ENCODE results near the gene CHL1.

CHL1 gene

DNA sequence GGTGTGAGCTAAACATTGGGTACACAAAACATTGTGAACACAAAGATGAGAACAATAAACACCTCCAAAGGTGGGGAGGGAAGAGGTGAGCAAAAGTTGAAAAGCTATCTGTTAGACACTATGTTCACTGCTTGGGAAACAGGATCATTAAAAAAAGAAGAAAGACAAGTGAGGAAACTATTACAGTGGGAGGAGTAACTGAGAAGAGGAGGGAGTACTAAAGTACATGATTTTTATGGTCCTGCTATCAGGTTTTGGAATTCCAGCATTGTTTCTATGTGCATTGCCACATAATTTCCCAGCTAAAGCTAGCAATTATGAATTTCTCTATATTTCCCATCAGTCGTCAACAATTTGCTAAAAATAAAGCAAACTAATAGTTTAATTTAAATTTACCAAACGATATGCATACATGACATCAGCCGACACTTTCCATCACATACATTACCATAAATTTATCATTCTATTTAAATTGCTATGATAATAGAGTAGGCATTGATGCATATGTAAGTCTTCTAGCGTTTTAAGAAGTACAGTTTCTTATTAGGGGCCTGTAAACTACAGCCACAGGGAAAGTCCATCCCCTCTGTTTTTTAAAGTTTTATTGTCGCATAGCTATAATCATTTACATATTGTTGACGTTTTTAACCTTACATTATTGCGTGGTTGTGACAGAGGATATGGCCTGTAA lies 221.8 kb downstream of the CHL1 start:
- no peak for DNase-seq

GRCh38 chr3:420584-420983 lies 224.0 kb downstream of the CHL1 start:
- no peak for DNase-seq

DNA sequence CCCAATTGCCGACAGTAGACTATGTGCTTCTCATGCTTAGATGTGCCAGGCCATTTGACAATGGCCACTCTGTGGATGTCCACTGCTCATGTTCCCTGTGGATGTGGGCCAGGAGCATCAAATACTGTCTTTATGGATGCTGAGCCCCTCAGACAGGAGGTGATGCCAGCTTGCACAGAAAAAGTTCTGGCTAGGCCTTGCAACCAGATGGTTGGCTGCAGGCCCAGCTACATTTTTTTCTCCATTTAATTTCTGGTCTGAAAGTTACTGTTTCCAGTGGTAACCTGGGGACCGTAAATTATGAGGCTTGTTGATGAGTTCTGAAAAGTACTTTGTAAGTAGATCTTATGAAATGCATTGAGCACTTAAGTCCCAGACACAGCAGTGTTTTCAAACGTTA lies 228.5 kb downstream of the CHL1 start:
- no peak for DNase-seq

DNA sequence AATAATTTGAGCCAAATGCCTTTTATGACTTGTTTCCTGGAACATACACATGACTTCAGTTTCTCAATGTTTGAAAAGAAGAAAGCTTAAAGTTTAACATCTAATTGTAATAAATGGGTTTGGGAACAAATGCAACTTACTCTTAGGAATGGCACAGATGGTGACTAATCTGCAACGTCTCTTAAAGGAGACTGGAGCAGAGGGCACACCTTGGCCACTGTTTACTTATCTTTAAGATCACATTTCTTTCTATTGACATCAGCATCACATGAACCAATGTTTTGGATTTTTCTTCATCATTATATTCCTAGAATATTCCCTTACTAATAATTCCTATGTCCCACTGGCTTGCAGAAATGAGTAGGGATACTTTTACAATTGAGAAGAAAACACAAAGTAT lies 229.5 kb downstream of the CHL1 start:
- DNase-seq = no peak

GRCh38 chr3:427128-427527 lies 230.6 kb downstream of the CHL1 start:
- DNase-seq = no peak

GRCh38 chr3:430186-430585 lies 233.6 kb downstream of the CHL1 start:
- no peak for DNase-seq

- DNase-seq = no peak
Observed at GRCh38 chr3:435161-435560, 238.6 kb downstream of the CHL1 start.

DNA sequence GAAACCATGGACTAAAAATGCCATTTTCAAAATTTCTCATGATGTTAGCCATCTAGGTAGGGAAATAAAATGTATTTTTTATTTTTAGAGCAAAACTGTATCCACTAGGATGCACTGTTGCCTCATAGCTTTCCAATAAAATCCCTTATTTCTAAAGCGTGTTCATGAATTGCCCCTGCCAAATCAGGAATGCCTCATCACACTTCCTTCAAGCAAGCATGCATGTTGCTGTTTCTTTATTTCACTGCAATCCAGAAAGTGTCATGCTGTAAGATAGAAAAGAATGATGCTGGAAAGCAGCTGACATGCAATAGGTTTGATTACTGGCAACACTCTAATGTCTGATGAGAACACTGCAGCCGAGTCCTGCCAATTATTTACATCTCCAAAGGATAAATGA lies 239.5 kb downstream of the CHL1 start:
- DNase-seq = no peak

- DNase-seq = no peak
Observed at GRCh38 chr3:440826-441225, 244.3 kb downstream of the CHL1 start.

- DNase-seq = no peak
Observed at GRCh38 chr3:445960-446359, 249.4 kb downstream of the CHL1 start.

DNA sequence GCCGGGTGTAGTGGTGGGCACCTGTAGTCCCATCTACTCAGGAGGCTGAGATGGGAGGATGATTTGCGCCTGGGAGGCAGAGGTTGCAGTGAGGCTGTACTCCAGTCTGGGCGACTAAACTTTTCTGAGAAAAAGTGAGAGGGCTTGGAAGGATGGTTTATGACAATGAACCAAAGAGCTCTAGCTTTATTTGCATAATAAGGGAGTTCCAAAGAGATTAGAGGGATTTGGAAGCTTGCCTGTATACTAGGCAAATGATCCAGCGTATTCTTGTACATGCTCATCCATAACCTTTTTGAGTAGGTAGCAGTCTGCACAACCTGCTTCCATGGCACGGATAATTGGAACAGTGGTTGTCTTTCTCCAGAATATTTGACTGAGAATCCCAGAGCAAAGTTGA lies 251.1 kb downstream of the CHL1 start:
- no peak for DNase-seq

DNA sequence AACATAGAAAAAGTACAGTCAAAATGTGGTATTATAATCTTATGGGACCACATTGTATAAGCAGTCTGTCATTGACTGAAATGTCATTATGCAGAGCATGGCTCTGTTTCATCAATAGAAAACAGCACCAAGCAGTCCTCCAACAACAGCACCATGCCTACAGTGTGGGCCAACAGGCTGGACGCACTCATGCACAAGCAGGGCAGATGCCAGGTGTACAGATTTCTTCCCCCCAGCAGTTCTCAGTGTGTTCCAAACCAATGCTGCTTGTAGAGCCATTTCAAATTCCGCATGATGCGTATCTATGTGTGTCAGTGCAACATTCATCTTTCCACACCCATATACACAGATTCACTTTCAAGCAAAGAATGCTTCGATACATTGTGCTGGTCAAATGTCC lies 253.1 kb downstream of the CHL1 start:
- no peak for DNase-seq

DNA sequence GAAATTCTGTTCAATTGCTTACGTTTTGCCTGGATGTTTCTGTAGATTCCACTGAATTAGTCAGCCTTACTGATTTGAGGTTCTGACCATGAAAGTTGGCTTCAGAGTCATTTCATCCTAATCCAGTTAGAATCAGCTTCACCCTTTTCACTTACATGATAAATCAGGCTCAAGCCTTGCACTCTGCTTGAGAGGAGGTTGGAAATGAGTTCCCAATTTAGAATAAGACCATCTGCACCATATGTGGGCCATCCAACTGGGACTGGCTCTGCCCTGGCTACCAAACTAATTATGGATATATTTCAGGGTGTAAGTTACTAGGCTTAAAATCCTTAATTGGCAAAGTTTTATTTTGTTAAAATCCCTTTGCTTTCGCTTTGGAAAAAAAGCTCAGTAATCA lies 255.7 kb downstream of the CHL1 start:
- DNase-seq = no peak

GRCh38 chr3:453106-453505 lies 256.5 kb downstream of the CHL1 start:
- no peak for DNase-seq

DNA sequence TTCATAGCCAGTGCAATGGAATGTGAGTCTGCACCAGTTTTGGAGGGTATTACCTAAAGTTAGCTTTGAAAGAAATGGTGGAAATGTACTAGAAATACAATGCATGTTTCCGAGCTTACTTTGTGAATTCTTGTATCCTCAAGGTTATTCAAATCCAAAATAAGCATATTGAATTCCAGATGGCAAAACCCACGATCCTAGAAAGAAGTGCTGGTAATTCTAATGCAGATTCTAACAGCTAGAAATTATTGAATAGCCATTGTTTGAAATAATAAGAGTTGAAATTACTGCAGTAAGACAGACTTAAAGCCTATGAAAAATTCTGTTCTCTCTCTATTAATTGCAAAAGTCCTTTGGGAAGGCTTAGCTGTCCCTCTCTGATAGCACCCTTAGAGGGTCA lies 258.4 kb downstream of the CHL1 start:
- no peak for DNase-seq

DNA sequence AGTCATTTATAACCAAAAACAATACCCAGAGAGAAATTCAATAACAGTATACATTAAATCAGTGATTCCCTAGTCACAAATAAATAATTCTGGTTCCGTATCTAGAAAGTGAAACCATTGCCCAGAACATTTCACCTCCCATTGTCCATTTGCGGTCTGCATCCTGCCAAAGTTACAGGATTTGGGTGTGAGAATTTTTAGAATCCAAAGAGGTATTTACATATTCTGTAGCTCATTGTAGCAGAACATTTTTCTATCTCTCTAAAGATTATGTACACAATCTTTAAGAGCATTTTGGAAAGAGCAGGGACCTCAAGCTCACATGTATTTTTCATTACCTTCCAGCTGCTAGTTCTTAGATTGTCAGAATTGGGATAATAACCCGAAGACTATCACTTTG lies 261.6 kb downstream of the CHL1 start:
- DNase-seq = no peak

DNA sequence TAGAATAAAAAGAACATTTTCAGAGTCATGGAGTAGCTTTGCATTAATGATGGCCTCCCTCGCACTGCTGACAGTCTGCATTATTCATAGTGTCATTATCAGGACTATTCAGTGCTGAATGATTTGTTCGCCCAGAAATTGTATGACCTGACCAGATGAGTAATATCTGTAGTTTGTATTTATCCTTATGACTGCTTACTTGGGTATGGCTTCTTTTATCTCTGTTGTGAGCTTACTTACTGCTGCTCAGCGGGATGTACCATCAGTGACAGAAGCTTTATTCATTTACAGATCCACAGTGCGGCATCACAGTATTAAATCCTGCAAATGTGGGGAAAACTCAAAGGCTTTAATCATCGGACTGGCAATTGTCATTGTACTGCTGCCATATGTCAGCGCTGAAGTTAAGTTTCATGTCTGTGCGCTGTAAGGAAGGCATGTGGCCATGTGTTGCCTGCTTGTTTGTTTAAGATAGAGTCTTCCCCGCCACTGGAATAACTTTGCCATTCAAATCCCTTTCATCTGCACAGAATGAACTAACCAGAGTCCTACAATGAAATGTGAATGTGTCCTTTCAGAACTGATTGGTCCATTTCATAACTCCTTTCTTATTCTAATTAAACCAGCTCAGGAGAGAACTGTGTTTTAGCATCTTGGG lies 262.2 kb downstream of the CHL1 start:
- DNase-seq = no peak
